ENCODE results near the gene ACOX1. TPM values are rescaled to one million over a fixed set of nuclear protein-coding genes. Genes with fewer than 3 reads are reported as not detected.

Gene ACOX1
- polyA plus RNA-seq, 1 of the 3 experiments (the other 2 are of a cell fraction) = 21.5 TPM

DNA sequence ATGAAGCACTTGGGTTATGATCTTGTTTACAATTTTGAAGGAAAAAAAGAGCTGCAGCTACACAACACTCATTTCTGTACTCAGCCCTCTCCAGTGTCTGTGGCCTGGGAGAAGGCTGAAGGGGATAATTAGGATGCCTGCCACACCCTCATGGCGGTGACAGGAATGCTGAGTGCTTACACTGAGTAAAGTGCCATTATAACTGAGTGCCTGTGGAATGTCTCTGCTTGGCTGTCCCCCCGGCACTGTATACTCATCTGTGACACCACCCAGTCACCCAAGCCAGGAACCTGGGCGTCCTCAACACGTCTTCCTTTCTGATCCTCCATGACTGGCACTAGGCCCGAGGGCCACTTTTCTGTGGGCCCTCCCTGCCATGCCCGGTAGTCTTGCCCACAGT lies 70.8 kb downstream of the ACOX1 start:
- Histone ChIP-seq H3K27ac (ENCODE audit: low read depth in 2 of 2, low read length in 1 of 2) (no peak overlapping the region), H3K9me3 (no peaks in the 10 kb centered on the region), H4K20me1 (ENCODE audit: insufficient read depth) (no peaks in the 10 kb centered on the region), H3K4me2 (no peak overlapping the region), H3K4me1 (ENCODE audit: control insufficient read depth in 1 of 2, insufficient read depth in 2 of 2, low read depth in 1 of 2, low read length in 1 of 2) (peaks cover 4 to 22% of the 10 kb centered on the region in 2 experiments; a peak in 2 of 4 replicates), H3K4me3 (ENCODE audit: low read depth in 2 of 2, low read length in 1 of 2) (no peak overlapping the region), H3K79me2 (ENCODE audit: insufficient read depth) (peaks cover 17% of the 10 kb centered on the region; the same call in 1 of the 2 replicates), H3K9me2 (no peaks in the 10 kb centered on the region), H2AFZ (ENCODE audit: low read depth) (no peak overlapping the region), H3K27me3 (ENCODE audit: insufficient read depth) (no peaks in the 10 kb centered on the region), H3K9ac (no peak overlapping the region), H3F3A (replicated peaks; ENCODE audit: insufficient read depth) (peaks cover 15% of the 10 kb centered on the region), H3K36me3 (replicated peaks in 1 of 2; ENCODE audit: control insufficient read depth in 1 of 2, insufficient read depth in 2 of 2, low read length in 1 of 2) (peaks cover 1 to 5% of the 10 kb centered on the region in 2 experiments)
- DNase-seq = no peak
- POLR2A ChIA-PET = no interaction called here
- TF ChIP-seq RAD21 (IDR thresholded peaks at IDR 0.05; ENCODE audit: low read length) = no peak
- TF ChIP-seq CHD2 (IDR thresholded peaks at IDR 0.05; ENCODE audit: low read length, partially characterized antibody) = no peak
- TF ChIP-seq EP300 (IDR thresholded peaks at IDR 0.05; ENCODE audit: borderline replicate concordance in 1 of 2, low read depth in 1 of 2, low read length in 1 of 2) = no peak
- TF ChIP-seq, protein P1, sequence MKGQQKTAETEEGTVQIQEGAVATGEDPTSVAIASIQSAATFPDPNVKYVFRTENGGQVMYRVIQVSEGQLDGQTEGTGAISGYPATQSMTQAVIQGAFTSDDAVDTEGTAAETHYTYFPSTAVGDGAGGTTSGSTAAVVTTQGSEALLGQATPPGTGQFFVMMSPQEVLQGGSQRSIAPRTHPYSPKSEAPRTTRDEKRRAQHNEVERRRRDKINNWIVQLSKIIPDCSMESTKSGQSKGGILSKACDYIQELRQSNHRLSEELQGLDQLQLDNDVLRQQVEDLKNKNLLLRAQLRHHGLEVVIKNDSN (IDR thresholded peaks at IDR 0.05; ENCODE audit: borderline replicate concordance, low read depth) = no peak
- no peak for TF ChIP-seq ELF1 (IDR thresholded peaks at IDR 0.05)
- CTCF ChIA-PET = interaction anchor here (1.2 to 4.4 kb wide), 6 partner anchors 12 to 97 kb away, joined by 3 to 27 read pairs (median 12); partner anchors contain the start of genes CDK3 and TRIM65
- 96% methylated on average over 6 of the region's 6 CpGs for WGBS (ENCODE audit: low lambda C conversion rate)

DNA sequence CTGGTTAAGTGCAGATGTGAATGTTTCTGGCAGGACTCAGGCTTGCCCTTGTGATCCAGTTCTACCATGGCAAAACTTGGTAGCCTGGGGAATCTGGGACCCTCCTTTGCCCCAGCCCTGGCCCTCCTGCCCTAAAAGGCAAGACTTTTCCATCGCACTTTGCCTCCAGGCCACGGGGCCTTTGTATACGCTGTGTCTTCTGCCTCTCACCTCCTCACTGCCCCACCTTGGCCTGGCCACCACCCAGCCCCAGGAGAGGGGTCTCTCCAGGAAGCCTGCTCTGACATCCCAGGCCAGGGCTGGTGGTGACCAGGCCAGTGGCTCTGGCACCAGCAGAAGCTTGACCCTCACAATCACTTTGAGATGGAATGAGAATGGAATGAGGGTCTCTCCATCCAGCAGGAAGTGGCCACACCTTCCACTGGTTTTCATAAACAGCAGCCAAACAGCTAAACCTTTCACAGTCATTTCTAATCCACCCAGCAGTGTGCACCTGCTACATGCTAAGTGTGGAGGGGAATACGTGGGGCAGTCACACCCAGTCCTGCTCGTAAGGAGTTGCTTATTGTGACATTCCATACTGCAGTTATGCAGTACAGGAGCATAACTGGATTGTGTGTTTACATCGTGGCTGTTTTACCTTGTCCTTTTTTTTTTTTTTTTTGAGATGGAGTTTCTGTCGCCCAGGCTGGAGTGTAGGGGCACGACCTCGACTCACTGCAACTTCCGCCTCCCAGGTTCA lies 72.7 kb downstream of the ACOX1 start:
- WGBS (ENCODE audit: low lambda C conversion rate) = 84% methylated on average over 10 of the region's 10 CpGs
- Histone ChIP-seq H3K4me3 (ENCODE audit: low read depth in 2 of 2, low read length in 1 of 2) (no peak overlapping the region), H3K9me3 (no peaks in the 10 kb centered on the region), H3K27me3 (ENCODE audit: insufficient read depth) (no peaks in the 10 kb centered on the region), H3K27ac (ENCODE audit: low read depth in 2 of 2, low read length in 1 of 2) (0 out of 4 replicates have a peak overlapping the region, but pooled peaks of 1 of the 2 experiments have one; percentile 86), H3K9me2 (no peaks in the 10 kb centered on the region), H3K79me2 (ENCODE audit: insufficient read depth) (peaks cover 30% of the 10 kb centered on the region; the same call in 1 of the 2 replicates), H3K4me1 (ENCODE audit: control insufficient read depth in 1 of 2, insufficient read depth in 2 of 2, low read depth in 1 of 2, low read length in 1 of 2) (peaks cover 4 to 22% of the 10 kb centered on the region in 2 experiments; a peak in 2 of 4 replicates), H4K20me1 (ENCODE audit: insufficient read depth) (no peaks in the 10 kb centered on the region), H2AFZ (ENCODE audit: low read depth) (0 out of 2 replicates have a peak overlapping the region, but pooled peaks have one; percentile 99), H3K4me2 (no peak overlapping the region), H3K9ac (no peak overlapping the region), H3F3A (replicated peaks; ENCODE audit: insufficient read depth) (peaks cover 17% of the 10 kb centered on the region), H3K36me3 (replicated peaks in 1 of 2; ENCODE audit: control insufficient read depth in 1 of 2, insufficient read depth in 2 of 2, low read length in 1 of 2) (peaks cover 8 to 13% of the 10 kb centered on the region in 2 experiments)
- POLR2A ChIA-PET = interaction anchor here (1.1 to 1.9 kb wide), 3 partner anchors 51 to 108 kb away, joined by 4 to 7 read pairs (median 4); partner anchors contain the start of gene WBP2
- CTCF ChIA-PET = interaction anchor here (1.1 to 5.6 kb wide), 23 partner anchors 10 to 373 kb away, joined by 3 to 142 read pairs (median 11); partner anchors contain the start of genes CDK3, FBF1, TRIM47 and TRIM65
- DNase-seq = no peak
- TF ChIP-seq RAD21 (IDR thresholded peaks at IDR 0.05; ENCODE audit: low read length) = no peak
- TF ChIP-seq ELF1 (IDR thresholded peaks at IDR 0.05) = no peak
- no peak for TF ChIP-seq RCOR1 (IDR thresholded peaks at IDR 0.05; ENCODE audit: low read length)
- TF ChIP-seq, protein P2, sequence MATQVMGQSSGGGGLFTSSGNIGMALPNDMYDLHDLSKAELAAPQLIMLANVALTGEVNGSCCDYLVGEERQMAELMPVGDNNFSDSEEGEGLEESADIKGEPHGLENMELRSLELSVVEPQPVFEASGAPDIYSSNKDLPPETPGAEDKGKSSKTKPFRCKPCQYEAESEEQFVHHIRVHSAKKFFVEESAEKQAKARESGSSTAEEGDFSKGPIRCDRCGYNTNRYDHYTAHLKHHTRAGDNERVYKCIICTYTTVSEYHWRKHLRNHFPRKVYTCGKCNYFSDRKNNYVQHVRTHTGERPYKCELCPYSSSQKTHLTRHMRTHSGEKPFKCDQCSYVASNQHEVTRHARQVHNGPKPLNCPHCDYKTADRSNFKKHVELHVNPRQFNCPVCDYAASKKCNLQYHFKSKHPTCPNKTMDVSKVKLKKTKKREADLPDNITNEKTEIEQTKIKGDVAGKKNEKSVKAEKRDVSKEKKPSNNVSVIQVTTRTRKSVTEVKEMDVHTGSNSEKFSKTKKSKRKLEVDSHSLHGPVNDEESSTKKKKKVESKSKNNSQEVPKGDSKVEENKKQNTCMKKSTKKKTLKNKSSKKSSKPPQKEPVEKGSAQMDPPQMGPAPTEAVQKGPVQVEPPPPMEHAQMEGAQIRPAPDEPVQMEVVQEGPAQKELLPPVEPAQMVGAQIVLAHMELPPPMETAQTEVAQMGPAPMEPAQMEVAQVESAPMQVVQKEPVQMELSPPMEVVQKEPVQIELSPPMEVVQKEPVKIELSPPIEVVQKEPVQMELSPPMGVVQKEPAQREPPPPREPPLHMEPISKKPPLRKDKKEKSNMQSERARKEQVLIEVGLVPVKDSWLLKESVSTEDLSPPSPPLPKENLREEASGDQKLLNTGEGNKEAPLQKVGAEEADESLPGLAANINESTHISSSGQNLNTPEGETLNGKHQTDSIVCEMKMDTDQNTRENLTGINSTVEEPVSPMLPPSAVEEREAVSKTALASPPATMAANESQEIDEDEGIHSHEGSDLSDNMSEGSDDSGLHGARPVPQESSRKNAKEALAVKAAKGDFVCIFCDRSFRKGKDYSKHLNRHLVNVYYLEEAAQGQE (IDR thresholded peaks at IDR 0.05; ENCODE audit: low read depth, low read length) = no peak
- no peak; the same call in 1 of the 2 replicates for TF ChIP-seq FOXJ3 (CRISPR knock-in tag; IDR thresholded peaks at IDR 0.05)
- no peak for TF ChIP-seq TEAD4 (IDR thresholded peaks at IDR 0.05; ENCODE audit: borderline replicate concordance, insufficient read depth)
- TF ChIP-seq FOXM1 (IDR thresholded peaks at IDR 0.05; ENCODE audit: low read depth) = no peak
- no peak for TF ChIP-seq SMC3 (IDR thresholded peaks at IDR 0.05; ENCODE audit: low read depth, low read length)
- no peak for TF ChIP-seq JUND (IDR thresholded peaks at IDR 0.05)
- TF ChIP-seq MEF2A (IDR thresholded peaks at IDR 0.05; ENCODE audit: borderline replicate concordance, low read depth) = no peak
- no peak for TF ChIP-seq TAF1 (IDR thresholded peaks at IDR 0.05; ENCODE audit: borderline replicate concordance, low read depth, low read length)
- TF ChIP-seq POLR2AphosphoS5 (IDR thresholded peaks at IDR 0.05; ENCODE audit: low read depth, low read length) = no peak
- no peak for TF ChIP-seq SIN3A (IDR thresholded peaks at IDR 0.05; ENCODE audit: borderline replicate concordance, low read depth, low read length)
- no peak for TF ChIP-seq EP300 (IDR thresholded peaks at IDR 0.05; ENCODE audit: borderline replicate concordance in 1 of 2, low read depth in 1 of 2, low read length in 1 of 2)
- TF ChIP-seq RXRA (IDR thresholded peaks at IDR 0.05; ENCODE audit: borderline replicate concordance, low read depth) = no peak
- no peak for TF ChIP-seq CHD2 (IDR thresholded peaks at IDR 0.05; ENCODE audit: low read length, partially characterized antibody)
- no peak for TF ChIP-seq EZH2phosphoT487 (IDR thresholded peaks at IDR 0.05; ENCODE audit: borderline replicate concordance, low read depth)
- TF ChIP-seq MXI1 (IDR thresholded peaks at IDR 0.05; ENCODE audit: low read depth, low read length) = no peak
- TF ChIP-seq RFX5 (IDR thresholded peaks at IDR 0.05; ENCODE audit: low read length) = no peak
- TF ChIP-seq, protein P3, sequence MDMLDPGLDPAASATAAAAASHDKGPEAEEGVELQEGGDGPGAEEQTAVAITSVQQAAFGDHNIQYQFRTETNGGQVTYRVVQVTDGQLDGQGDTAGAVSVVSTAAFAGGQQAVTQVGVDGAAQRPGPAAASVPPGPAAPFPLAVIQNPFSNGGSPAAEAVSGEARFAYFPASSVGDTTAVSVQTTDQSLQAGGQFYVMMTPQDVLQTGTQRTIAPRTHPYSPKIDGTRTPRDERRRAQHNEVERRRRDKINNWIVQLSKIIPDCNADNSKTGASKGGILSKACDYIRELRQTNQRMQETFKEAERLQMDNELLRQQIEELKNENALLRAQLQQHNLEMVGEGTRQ (IDR thresholded peaks at IDR 0.05; ENCODE audit: borderline replicate concordance, low read depth, low read length) = no peak

Data from SK-N-SH (cell line).